ENCODE measurements around the gene XK. TPM values are rescaled to one million over a fixed set of nuclear protein-coding genes. Genes with fewer than 3 reads are reported as not detected.
"Not testable (repeated sequence)": the region's sequence is repeated elsewhere in the genome, so short reads cannot be mapped to it uniquely, and the experiment has no call there.

XK gene
- total and polyA plus RNA-seq, 2 donors (not counting 1 experiment from before 2014, with no cell fraction given) = 0.15 to 0.30 TPM

DNA sequence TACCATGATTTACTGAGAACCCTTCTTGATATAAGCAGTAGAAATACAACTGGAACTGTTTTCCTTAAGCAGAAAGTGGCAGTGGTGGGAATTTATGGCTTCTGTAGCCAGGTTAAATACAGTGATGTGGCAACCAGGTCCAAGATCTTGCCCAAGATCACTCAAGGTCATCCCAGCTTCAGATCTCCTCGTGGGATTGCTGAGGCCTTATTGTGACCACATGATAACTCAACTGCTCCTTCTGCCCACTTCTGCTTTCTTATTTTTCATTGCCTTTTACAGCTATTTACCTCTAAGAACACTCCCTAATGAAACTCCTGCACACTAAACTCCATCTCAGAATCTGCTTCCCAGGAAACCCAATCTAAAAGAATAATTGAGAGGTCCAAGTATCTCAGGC, 81.8 kb downstream of the XK start:
- ChIA-PET CTCF (no interaction called here), POLR2A (no interaction called here)
- TF ChIP-seq EZH2 (IDR thresholded peaks at IDR 0.05; ENCODE audit: borderline replicate concordance, insufficient read depth, low read depth, low read length, poor library complexity, severe bottlenecking) = no peak
- TF ChIP-seq, protein P1, sequence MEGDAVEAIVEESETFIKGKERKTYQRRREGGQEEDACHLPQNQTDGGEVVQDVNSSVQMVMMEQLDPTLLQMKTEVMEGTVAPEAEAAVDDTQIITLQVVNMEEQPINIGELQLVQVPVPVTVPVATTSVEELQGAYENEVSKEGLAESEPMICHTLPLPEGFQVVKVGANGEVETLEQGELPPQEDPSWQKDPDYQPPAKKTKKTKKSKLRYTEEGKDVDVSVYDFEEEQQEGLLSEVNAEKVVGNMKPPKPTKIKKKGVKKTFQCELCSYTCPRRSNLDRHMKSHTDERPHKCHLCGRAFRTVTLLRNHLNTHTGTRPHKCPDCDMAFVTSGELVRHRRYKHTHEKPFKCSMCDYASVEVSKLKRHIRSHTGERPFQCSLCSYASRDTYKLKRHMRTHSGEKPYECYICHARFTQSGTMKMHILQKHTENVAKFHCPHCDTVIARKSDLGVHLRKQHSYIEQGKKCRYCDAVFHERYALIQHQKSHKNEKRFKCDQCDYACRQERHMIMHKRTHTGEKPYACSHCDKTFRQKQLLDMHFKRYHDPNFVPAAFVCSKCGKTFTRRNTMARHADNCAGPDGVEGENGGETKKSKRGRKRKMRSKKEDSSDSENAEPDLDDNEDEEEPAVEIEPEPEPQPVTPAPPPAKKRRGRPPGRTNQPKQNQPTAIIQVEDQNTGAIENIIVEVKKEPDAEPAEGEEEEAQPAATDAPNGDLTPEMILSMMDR (IDR thresholded peaks at IDR 0.05) = no peak
- Histone ChIP-seq H3K9me3 (ENCODE audit: control extremely low read depth in 1 of 3, control insufficient read depth in 2 of 3, insufficient read depth in 1 of 3, low read length in 2 of 3) (no peaks in the 10 kb centered on the region), H3K4me1 (ENCODE audit: control insufficient read depth in 2 of 2, insufficient read depth in 2 of 2, low read length in 2 of 2) (peaks cover 47 to 48% of the 10 kb centered on the region in 2 donors), H3K27me3 (replicated peaks in 1 of 4; ENCODE audit: control extremely low read depth in 1 of 4, control insufficient read depth in 3 of 4, insufficient read depth in 4 of 4, low read length in 3 of 4) (no peaks in the 10 kb centered on the region), H2AFZ (ENCODE audit: insufficient read depth, low read depth, low read length, poor library complexity, severe bottlenecking) (no peak overlapping the region), H4K20me1 (ENCODE audit: control insufficient read depth, insufficient read depth, low read length, poor library complexity, severe bottlenecking) (no peaks in the 10 kb centered on the region), H3K9ac (ENCODE audit: low read length) (no peak overlapping the region), H3K79me2 (ENCODE audit: control insufficient read depth, insufficient read depth, low read length) (no peaks in the 10 kb centered on the region), H3K27ac (ENCODE audit: low read length in 2 of 2) (no peak overlapping the region), H3K36me3 (replicated peaks in 1 of 2; ENCODE audit: control extremely low read depth in 1 of 2, control insufficient read depth in 1 of 2, extremely low read depth in 1 of 2, insufficient read depth in 2 of 2, low read length in 1 of 2) (no peaks in the 10 kb centered on the region), H3K4me2 (replicated peaks; ENCODE audit: low read depth, low read length, poor library complexity, severe bottlenecking) (peak overlapping the region; percentile 23), H3K4me3 (ENCODE audit: control extremely low read depth in 1 of 5, extremely low read depth in 1 of 5, insufficient read depth in 1 of 5, low read depth in 2 of 5, low read length in 4 of 5) (no peak overlapping the region)
- peak; percentile 32 for DNase-seq
- no peaks in the 10 kb centered on the region for H3K9me3 Mint-ChIP-seq (ENCODE audit: insufficient read depth)
- 0% methylated on average over 1 of the region's 1 CpG for WGBS (ENCODE audit: insufficient coverage)
- peak overlapping the region; percentile 38 for H3K4me3 Mint-ChIP-seq
- no peaks in the 10 kb centered on the region for H3K27me3 Mint-ChIP-seq
- peaks cover 46% of the 10 kb centered on the region for H3K4me1 Mint-ChIP-seq
- intact Hi-C loops (cut with micrococcal nuclease) = no loop called here
- H3K27ac Mint-ChIP-seq = peak overlapping the region; percentile 60
- ATAC-seq (ENCODE audit: low read depth) = peak; percentile 28

DNA sequence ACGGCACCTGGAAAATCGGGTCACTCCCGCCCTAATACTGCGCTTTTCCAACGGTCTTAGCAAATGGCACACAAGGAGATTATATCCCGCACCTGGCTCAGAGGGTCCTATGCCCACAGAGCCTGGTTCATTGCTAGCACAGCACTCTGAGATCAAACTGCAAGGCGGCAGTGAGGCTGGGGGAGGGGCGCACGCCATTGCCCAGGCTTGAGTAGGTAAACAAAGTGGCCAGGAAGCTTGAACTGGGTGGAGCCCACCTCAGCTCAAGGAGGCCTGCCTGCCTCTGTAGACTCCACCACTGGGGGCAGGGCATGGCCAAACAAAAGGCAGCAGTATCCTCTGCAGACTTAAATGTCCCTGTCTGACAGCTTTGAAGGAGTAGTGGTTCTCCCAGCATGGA, 83.3 kb downstream of the XK start:
- H3K27ac Mint-ChIP-seq, CTCF ChIA-PET: not testable (repeated sequence)

More for the DNA sequence above, 83.3 kb downstream of the XK start:
- DNase-seq; H3K27me3 Mint-ChIP-seq; H3K79me2 ChIP-seq (ENCODE audit: control insufficient read depth, insufficient read depth, low read length); H3K27ac ChIP-seq (ENCODE audit: low read length in 2 of 2); H4K20me1 ChIP-seq (ENCODE audit: control insufficient read depth, insufficient read depth, low read length, poor library complexity, severe bottlenecking); POLR2A ChIA-PET; H3K9me3 Mint-ChIP-seq (ENCODE audit: insufficient read depth); intact Hi-C loops (cut with micrococcal nuclease); H3K36me3 ChIP-seq (replicated peaks in 1 of 2; ENCODE audit: control extremely low read depth in 1 of 2, control insufficient read depth in 1 of 2, extremely low read depth in 1 of 2, insufficient read depth in 2 of 2, low read length in 1 of 2); H3K27me3 ChIP-seq (replicated peaks in 1 of 4; ENCODE audit: control extremely low read depth in 1 of 4, control insufficient read depth in 3 of 4, insufficient read depth in 4 of 4, low read length in 3 of 4); ATAC-seq (ENCODE audit: low read depth); H2AFZ ChIP-seq (ENCODE audit: insufficient read depth, low read depth, low read length, poor library complexity, severe bottlenecking); H3K4me3 ChIP-seq (ENCODE audit: control extremely low read depth in 1 of 5, extremely low read depth in 1 of 5, insufficient read depth in 1 of 5, low read depth in 2 of 5, low read length in 4 of 5); H3K4me3 Mint-ChIP-seq; H3K9me3 ChIP-seq (ENCODE audit: control extremely low read depth in 1 of 3, control insufficient read depth in 2 of 3, insufficient read depth in 1 of 3, low read length in 2 of 3); H3K4me2 ChIP-seq (replicated peaks; ENCODE audit: low read depth, low read length, poor library complexity, severe bottlenecking); H3K9ac ChIP-seq (ENCODE audit: low read length): not testable (repeated sequence)
- WGBS (ENCODE audit: insufficient coverage) = 73% methylated on average over 3 of the region's 9 CpGs
- H3K4me1 ChIP-seq (ENCODE audit: control insufficient read depth in 2 of 2, insufficient read depth in 2 of 2, low read length in 2 of 2) = peaks cover 34 to 38% of the 10 kb centered on the region in 2 donors
- peaks cover 35% of the 10 kb centered on the region for H3K4me1 Mint-ChIP-seq
